Panc1 (cell line): ENCODE data around the gene LENEP.

Experiments used
- POLR2AphosphoS5 ChIP-seq: IDR thresholded peaks from 2 replicates; pipeline ENCODE4 v1.6.1; 2012; ENCODE audit warnings: mild to moderate bottlenecking, low read depth, low read length, moderate library complexity
- REST ChIP-seq, 2 experiments: IDR thresholded peaks; 2 replicates each; pipeline ENCODE4 v1.6.1; 2011 to 2012; ENCODE audit warnings: low read depth in 2 of 2, control low read depth in 1 of 2, low read length in 1 of 2, mild to moderate bottlenecking in 1 of 2, moderate library complexity in 1 of 2; ENCODE audit not compliant: insufficient read depth in 1 of 2
- SIN3A ChIP-seq: IDR thresholded peaks from 2 replicates; pipeline ENCODE4 v1.6.1; 2012; ENCODE audit warnings: low read depth, mild to moderate bottlenecking, low read length, moderate library complexity, borderline replicate concordance; ENCODE audit not compliant: insufficient read depth
- TCF7L2 ChIP-seq: IDR thresholded peaks from 2 replicates; pipeline ENCODE4 v1.6.1; 2011; ENCODE audit warnings: mild to moderate bottlenecking, low read depth, low read length, inconsistent platforms
- TF ChIP-seq, protein P1 (sequence below): fragments of 450-650 bp; IDR thresholded peaks from 2 replicates; pipeline ENCODE4 v1.5.1; 2017; ENCODE audit warnings: mild to moderate bottlenecking

DNA sequence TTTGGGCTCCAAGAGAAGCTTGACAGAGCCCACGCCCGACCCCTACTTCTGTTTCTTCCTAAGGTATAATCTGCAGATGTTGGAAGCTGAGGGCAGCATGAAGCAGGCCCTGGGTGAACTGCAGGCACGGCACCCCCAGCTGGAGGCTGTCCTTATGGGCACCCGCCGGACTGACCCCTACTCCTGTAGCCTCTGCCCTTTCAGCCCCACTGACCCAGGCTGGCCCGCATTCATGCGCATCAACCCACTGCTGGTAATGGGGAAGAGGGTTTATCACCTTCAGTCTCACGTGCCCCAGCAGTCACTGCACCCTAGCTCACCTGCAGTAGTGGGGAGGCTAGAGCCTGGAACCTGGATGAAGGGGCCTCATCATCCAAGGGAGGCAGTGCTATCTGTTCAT, 3.1 kb upstream of the LENEP start:
- TF ChIP-seq, protein P1, sequence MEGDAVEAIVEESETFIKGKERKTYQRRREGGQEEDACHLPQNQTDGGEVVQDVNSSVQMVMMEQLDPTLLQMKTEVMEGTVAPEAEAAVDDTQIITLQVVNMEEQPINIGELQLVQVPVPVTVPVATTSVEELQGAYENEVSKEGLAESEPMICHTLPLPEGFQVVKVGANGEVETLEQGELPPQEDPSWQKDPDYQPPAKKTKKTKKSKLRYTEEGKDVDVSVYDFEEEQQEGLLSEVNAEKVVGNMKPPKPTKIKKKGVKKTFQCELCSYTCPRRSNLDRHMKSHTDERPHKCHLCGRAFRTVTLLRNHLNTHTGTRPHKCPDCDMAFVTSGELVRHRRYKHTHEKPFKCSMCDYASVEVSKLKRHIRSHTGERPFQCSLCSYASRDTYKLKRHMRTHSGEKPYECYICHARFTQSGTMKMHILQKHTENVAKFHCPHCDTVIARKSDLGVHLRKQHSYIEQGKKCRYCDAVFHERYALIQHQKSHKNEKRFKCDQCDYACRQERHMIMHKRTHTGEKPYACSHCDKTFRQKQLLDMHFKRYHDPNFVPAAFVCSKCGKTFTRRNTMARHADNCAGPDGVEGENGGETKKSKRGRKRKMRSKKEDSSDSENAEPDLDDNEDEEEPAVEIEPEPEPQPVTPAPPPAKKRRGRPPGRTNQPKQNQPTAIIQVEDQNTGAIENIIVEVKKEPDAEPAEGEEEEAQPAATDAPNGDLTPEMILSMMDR, result no peak
- TF ChIP-seq POLR2AphosphoS5, result no peak
- TF ChIP-seq SIN3A, result no peak
- TF ChIP-seq TCF7L2, result no peak
- TF ChIP-seq REST (IDR thresholded peaks at IDR 0.05; ENCODE audit: insufficient read depth in 1 of 2, low read depth in 2 of 2, low read length in 1 of 2), result no peak
